HG03108 (cell line): ENCODE measurements around the gene GALNT17.

Experiments
- ATAC-seq: cut with Tn5 transposase; IDR thresholded peaks from one replicate; pipeline ENCODE4 v1.9.1; 2021; ENCODE audit warnings: moderate library complexity; ENCODE audit not compliant: unreplicated experiment

GALNT17 gene

DNA sequence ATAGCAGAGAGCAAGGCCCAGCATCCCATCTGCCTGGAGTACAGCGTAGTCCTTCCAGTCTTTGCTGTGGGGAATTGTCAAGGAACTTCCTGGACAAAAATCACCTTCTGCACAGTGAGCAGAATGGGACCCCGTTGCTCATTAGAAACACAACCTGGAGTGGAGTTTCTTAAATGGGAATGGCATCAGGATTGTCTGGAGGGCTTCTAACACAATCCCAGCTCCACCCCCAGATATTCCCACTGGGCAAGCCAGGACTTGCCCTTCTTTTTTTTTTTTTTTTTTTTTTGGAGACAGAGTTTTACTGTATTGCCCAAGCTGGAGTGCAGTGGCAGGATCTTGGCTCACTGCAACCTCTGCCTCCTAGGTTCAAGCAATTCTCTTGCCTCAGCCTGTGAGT lies 356.4 kb downstream of the GALNT17 start:
- ATAC-seq, result no peak

DNA sequence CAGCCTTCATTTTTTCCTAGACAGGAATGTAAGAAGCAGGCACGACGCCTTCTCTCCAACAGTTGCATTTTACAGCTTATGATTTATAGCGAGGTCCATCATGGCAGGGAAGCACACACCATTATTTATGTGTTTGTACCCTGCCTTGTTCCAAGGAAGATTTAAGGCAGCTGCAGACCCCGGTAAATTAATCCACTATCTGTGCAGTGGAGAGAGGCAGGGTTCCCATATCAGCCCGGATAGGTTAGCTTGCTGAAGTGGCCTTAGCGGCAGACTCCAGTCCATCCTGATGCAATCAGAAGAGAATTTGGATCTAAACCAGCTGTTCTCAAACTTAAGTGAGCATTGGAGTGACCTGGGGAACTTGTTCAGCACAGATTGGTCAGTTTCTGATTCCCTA lies 359.4 kb downstream of the GALNT17 start:
- no peak for ATAC-seq

DNA sequence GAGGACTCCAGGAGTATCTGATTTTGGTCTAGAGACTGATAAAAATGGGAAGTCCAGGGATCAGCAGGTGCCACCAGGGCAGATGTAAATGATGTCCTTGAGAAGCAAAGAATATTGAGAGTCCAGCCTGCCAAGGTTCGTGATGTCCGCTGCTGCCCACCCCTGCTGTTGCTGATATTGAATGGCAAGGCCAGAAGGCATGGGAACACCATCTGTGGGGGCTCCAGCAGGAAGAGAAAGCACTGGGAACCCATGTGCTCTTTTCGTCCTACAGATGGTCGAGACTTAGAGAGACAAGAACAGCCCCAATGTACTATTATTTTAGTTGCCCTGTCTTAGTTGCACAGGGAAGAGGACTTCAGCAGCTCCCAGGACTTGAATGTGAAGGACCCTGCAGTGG lies 363.9 kb downstream of the GALNT17 start:
- no peak for ATAC-seq

DNA sequence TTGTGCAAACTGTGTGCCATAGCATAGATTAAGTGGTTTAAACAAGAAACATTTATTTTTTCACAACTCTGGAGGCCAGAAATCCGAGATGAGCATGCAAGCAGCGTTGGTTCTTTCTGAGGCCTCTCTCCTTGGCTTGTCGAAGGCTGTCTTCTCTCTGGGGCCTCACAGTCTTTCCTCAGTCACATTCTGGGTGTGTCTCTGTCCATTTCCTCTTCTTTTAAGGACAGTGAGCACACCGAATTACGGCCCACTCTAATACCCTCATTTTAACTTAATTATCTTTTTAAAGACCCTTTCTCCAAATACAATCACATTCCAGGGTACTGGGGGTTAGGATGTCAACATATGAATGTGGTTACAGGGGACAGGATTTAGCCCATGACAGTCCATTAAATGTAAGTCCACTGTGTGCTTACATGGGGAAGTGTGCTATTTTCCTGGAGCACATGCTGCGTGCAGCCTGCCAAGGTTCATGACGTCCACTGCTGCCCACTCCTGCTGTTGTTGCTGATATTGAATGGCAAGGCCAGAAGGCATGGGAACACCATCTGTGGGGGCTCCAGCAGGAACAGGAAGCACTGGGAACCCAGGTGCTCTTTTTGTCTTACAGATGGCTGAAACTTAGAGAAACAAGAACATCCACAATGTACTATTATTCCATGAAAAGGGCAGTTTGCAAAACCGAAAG lies 365.5 kb downstream of the GALNT17 start:
- ATAC-seq, result no peak

DNA sequence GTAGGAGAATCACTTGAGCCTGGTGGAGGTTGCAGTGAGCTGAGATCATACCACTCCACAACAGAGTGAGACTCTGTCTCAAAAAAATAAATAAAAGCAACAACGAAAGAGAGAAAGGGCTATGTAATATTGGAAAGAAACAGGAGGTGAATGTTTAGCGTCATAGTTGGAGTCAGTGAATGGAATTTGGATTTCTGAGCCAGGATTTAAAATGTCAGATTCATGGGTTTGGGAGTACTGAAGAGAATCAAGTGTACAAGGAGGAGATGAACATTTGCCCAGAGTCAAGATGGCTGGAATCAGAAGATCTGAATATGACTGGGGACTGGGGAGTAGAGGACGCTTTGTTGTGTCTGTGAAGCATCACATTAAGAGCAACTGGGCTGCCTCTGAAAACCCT lies 366.4 kb downstream of the GALNT17 start:
- no peak for ATAC-seq

DNA sequence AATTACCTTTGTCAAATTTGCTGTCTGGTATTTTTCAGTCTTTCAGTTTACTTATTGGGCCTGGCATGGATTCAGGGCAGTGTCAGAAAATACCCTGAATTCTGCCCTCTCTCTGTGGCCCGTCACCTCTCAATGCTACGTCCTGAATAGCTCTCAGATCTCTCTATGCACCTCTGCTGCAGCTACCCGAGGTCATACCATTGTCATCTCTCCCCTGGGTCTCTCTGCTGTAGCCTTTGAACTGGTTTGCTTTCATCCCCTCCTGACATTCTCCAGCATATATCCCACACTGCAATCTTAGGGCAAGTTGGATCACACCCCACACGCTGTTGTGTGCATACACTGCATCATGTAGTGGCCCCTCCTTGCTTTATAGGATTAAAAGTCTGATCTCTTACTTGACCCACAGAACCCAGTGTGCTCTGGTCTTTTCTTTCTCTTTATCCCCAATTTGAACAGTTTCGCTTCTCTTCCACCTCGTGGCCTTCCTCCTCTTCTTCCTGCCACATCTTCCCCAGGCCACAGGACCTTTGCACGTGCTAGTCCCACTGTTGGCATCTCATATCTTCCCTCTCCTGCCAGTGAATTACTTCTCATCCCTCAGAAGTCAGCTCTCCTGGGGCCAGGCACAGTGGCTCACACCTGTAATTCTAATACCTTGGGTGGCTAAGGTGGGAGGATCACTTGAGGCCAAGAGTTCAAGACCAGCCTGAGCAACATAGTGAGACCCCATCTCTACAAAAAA lies 372.9 kb downstream of the GALNT17 start:
- ATAC-seq, result no peak

DNA sequence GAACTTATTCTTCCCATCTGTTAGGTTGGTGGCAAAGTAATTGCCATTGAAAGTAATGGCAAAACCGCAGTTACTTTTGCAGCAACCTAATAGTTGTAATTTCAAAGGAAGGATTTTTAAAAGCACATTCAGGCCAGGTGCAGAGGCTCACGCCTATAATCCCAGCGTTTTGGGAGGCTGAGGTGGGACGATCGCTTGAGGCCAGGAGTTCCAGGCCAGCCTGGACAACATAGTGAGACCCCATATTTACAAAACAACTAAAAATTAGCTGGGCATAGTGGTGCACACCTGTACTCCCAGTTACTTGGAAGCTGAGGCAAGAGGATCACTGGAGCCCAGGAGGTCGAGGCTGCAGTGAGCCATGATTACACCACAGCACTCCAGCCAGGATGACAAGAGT lies 374.9 kb downstream of the GALNT17 start:
- no peak for ATAC-seq

DNA sequence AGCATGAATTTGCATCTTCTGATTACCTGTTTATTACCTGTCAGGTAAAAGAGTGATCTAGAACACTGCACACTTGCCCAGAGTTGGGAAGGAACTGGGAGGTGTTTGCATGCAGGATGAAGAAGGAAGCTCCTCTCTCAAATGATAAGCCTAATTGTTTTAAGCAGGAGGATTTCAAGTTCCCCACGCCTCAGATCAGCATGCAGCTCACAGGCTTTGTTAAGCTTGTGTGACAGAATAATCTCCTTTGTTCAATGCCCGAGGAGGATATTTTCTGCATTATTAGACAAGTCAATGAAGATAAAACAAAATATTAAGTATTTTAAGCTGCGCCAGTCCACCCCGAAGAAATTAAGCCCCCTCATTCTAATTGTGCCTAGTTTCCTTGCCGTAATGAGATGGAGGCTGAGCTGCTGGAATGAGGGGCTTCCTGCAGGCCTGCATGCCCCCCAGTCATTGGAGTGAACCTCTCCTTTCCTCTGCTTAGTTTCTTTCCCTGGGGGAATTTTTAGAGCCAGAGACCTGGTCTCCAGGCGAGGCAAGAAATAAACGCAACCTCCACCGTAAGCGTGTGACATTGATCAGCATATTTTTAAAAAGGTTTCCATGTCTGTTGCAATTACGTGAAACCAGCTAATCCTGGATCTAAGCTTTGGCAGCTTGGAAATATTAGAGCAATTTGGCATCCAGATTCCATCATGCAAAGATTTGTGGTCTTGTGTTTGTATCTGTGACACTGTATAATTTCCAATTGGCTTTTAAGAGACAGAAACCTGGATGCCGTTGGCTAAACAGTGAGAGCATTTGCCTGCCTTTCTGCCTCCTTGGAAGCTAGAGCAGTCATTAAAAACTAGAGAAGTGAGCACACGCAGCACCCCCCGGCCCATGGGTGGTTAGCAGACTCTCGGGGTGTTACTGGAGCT lies 376.0 kb downstream of the GALNT17 start:
- no peak for ATAC-seq

DNA sequence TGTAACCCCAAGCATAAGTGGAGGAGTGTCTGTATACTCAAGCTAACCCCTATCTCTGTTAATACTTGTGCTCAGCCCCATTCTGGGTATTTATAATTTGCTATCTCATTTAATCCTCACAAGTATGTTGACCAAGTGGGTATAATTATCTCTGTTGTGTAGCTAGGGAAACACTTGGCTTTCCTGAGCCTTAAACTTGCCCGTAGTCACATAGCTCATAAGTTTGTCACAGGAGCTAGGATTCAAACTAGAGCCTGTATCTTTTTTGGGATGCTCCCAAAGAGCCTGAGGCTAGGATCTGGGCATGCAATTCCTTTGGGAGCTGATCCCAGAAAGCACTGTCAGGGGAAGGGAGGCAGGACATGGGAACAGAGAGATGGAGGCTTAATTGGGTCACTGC lies 377.4 kb downstream of the GALNT17 start:
- ATAC-seq, result no peak

DNA sequence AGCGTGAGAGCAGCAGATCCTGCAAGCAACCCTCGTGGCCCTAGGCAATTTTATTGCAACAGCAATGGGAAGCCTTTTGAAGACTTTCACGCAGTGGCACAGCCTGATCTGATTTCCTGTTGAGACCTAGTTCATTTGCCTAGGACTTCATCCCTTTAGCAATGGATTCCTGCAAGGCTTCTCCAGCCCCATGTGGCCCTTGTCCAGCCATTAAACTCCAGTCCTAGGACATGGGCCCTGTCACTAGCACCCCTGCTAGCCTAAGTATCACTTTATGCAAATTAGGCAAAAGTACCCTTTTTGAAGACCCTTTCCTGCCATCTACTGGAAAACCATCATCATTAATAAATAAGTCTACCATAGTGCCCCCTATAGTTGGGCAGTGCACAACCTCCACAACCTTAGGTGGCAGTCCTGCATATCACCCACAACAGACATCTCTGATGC lies 379.4 kb downstream of the GALNT17 start:
- no peak for ATAC-seq

DNA sequence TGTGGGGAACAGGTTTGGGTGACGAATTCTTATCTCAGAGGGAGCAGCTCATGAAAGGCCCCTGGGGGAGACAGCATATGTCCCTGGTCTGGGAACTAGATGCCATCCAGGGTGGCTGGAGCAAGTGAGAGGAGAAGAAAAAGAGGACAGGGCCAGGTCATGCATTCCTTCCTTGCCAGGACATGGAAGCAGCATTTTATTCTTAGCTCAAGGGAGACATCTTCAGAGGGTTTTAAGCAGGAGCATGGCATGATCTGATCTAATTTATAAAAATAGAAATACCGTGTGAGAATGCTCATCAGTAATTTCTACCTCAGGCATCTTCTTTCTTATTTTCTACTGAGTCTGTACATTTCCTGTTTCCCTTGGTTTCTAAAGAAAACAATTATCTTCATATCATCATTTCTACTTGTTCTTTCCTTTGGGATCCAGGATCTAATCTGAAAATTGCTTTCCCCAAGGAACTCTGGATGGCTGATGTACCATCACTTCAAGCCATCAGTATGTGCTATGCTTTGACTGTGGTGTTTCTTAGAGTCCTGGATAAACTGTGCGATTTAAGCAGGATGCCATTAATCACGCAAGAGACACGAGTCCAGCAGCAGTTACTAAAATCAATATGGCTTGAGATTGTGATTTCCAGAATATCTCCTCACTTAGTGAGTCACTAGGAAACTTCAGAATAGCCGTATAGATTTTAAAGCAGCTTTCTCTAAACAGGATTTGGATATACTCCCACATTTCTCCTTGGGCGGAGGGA lies 386.2 kb downstream of the GALNT17 start:
- ATAC-seq, result no peak

DNA sequence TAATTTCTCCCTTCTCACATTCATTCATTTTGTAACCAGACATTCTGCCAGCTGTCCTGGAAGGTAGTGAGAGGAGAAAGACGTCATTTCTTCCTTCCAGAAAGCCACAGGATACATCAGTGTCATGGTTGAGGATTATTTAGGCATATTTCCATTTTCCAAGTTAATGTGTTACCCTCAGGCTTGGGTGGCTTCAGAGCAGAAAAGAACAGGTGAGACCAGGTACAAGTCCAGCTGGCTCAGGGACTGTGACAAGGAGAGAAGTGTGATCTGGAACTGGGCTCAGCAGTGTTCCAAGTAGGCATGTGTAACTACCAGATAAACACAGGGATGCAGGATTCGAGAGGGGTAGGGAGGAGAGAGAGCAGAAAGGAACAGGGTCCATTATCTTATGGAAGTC lies 386.9 kb downstream of the GALNT17 start:
- no peak for ATAC-seq

DNA sequence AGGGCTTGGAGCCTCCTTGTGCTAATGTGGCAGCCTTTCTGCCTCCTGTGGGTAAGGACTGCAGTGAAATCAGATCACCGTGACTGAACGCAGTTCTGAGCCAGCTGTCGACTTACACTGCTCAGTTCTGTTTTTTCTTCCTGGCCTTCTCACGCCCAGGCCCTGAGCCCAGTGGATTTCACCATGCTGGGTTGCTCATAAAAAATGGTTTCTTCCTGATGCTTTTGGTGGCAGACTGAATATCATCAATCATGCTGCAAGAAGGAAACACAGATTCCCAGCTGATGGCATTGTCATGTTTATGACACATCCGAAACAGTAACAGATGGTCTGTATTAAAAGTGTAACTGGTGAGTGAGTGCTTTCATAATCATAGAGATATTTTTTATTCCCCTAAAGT lies 389.6 kb downstream of the GALNT17 start:
- no peak for ATAC-seq

DNA sequence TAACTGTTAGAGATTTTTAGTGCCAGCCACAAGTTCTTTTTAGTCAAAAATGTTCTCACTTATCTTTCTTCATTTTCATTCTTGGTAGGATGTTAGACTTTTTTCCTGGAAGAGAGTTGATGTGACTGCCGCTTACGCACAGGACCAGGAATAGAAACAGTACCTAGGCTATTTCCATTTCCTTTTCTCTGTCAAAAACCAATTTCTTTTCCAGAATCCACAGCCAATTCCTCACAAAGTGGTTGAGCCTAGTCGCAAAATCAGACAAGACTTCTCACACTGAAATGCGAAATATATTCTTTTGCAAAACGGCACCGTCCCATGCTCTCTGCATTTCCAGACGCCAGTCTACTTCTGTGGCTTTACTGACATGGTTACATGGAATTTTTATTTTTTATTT lies 394.2 kb downstream of the GALNT17 start:
- ATAC-seq, result no peak

DNA sequence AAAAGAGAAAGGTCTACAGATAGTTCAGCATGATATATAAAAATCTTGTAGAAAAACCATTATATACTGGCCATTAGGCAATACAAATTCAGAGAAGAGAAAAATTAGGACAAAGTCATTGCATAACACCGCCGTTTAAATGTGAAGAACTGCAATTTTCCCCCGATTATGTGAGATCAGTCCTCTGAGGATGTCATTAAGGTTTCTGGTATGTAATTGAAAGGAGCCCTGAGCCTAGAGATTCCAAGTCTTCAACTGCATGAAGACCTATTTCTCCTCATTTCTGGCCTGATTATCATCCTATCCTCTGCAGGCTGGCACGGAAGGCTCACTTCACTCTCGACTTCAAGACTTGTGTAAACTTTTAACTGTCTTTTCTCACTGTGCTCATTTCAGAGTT lies 395.3 kb downstream of the GALNT17 start:
- ATAC-seq, result no peak

DNA sequence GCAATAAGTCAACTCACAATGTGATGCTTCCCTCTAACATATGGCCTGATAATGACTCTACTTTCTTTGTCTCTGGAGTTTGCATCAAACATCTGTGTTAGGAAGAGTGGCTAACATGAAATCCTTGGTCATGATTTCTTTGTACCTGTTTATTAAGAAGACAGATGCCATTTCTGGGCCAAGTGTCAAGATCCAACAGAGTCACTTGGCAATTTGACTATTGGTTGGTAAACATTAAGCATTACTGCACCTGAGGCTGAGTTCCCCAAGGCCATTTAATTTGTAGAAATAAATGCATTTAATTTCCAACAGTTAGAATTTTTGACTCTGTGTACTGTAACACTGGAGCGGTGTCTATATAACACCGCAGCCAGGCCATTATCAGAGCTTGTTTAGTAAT lies 403.7 kb downstream of the GALNT17 start:
- ATAC-seq, result no peak

DNA sequence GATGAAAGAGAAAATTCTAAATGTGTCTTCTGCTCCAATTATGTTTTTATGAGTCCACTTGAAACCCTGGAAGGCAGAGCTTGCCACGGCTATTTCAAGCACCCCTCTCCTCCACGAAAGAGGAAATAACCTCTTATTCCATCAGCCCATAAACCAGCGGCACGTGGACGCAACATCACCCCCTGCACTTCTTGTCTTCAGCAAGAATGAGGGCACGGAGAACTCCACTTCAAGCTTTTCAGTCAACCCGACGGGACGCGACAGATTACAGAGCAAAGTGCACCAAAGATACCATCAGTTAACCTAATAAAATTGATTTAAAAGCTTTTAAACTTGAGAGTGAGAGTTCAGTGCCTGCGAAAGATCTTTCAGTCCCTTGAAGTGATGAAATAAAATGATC lies 406.3 kb downstream of the GALNT17 start:
- ATAC-seq, result no peak

DNA sequence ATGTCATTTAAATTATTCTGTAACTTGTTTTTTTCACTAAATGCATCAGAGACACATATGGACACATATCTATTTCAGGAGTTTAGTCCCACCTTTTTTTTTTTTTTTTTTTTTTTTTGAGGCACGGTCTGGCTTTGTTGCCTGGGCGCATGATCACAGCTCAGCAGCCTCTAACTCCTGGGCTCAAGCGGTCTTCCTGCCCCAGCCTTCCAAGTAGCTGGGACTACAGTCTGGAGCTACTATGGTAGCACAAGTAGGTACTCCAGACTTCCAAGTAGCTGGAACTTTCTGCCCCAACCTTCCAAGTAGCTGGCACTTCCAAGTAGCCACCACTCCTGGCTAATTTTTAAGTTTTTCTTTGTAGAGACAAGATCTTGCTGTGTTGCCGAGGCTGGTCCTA lies 407.7 kb downstream of the GALNT17 start:
- no peak for ATAC-seq

DNA sequence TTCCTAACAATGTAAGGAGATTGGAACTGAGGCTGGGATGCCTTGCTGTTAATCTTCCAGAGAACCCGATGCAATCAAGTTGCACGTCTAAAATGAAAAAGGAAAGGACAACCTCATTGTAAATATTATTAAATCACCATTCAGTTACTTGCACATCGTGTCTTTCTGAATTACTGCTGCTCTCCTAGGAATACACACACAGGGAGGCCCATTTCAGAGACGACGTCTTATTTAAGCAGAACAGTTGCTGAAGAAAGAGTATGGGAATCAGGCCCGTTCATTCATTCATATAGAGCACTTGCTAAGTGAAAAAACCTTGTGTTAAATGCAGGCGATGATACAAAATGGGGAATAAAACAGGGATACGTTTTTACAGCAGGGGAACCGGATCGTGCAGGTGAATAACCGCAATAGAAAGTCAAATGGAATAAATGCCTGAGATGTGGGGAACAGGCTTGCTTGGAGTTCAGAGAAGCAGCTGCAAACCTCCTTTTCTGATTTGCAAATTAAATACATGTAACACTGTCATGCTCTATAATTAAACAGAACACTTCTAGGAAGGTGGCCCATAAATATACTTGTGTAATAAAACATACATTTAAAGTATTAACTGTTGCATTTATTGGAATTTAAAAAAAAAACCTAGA lies 409.9 kb downstream of the GALNT17 start:
- ATAC-seq, result no peak

DNA sequence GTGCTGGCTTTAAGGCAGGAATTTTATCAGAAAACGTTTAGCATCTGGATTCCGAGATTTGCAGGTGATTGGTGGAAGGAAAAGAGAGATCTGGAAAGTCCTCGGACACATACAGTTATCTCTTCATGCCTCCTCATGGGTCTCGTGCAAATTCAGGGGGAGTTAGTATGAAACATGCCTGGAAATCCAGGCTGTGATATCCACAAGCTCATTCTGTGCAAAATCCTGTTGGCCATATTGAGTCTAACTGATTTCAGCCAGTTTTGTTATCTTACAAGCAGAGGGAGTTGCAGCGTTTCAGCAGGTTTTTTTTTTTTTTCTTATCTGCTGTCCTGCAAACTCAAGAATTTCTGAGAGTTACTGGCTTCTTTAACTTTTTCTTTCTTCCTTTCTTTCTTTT lies 411.5 kb downstream of the GALNT17 start:
- ATAC-seq, result no peak
